ENCODE measurements around the gene CSF1.

- no peak for TF ChIP-seq KDM1A (IDR thresholded peaks at IDR 0.05; ENCODE audit: low read depth)
- TF ChIP-seq EP300 (IDR thresholded peaks at IDR 0.05): no peak
- no peak for TF ChIP-seq ZSCAN20 (CRISPR knock-in tag; IDR thresholded peaks at IDR 0.05)
- no peak for TF ChIP-seq CTCF (IDR thresholded peaks at IDR 0.05)
- TF ChIP-seq RAD21 (conservative IDR thresholded peaks at IDR 0.05 in 1 of 2, IDR thresholded peaks at IDR 0.05 in 1 of 2): no peak
These were observed 1.8 kb upstream of the CSF1 start for GRCh38 chr1:109908836-109909235.

Measured in A549 (cell line).